WTC11 (cell line): ENCODE measurements around the gene SOX4.

Experiments
- CTCF ChIP-seq: fragments of 200-600 bp; IDR thresholded peaks from 2 replicates; pipeline ENCODE4 v1.8.0; 2022; ENCODE audit warnings: antibody characterized with exemption
- E2F1 ChIP-seq: sonication (generic); formaldehyde crosslinking; IDR thresholded peaks from 2 replicates; pipeline ENCODE4 v1.8.0; 2022; ENCODE audit warnings: mild to moderate bottlenecking, missing genetic modification reagents
- JUN ChIP-seq: sonication (generic); formaldehyde crosslinking; IDR thresholded peaks from 2 replicates; pipeline ENCODE4 v1.8.0; 2023; ENCODE audit warnings: mild to moderate bottlenecking, missing genetic modification reagents
- NR3C1 ChIP-seq: sonication (generic); formaldehyde crosslinking; conservative IDR thresholded peaks from 2 replicates; pipeline ENCODE4 v1.8.1; 2023; ENCODE audit warnings: low read depth, mild to moderate bottlenecking, missing genetic modification reagents
- RORB ChIP-seq: fragments of 250-450 bp; sonication (Bioruptor Pico); IDR thresholded peaks from 2 replicates; pipeline ENCODE4 v1.9.0; 2021; ENCODE audit warnings: mild to moderate bottlenecking
- STAT6 ChIP-seq: sonication (generic); formaldehyde crosslinking; conservative IDR thresholded peaks from 2 replicates; pipeline ENCODE4 v1.8.1; 2023; ENCODE audit warnings: mild to moderate bottlenecking, low read depth, missing genetic modification reagents, moderate library complexity
- ZNF263 ChIP-seq: sonication (generic); formaldehyde crosslinking; IDR thresholded peaks from 2 replicates; pipeline ENCODE4 v1.8.1; 2022; ENCODE audit warnings: low read depth, mild to moderate bottlenecking, moderate library complexity, missing genetic modification reagents

- no peak for TF ChIP-seq RORB (CRISPR knock-in tag)
- no peak for TF ChIP-seq CTCF
- TF ChIP-seq NR3C1 (CRISPR knock-in tag): no peak
- no peak for TF ChIP-seq STAT6
- no peak for TF ChIP-seq ZNF263 (CRISPR knock-in tag)
- no peak for TF ChIP-seq E2F1
- peak; percentile 78 for TF ChIP-seq JUN (CRISPR knock-in tag)
Measured at GRCh38 chr6:21587179-21587960, 6.2 kb upstream of the SOX4 start.
